Esophagus squamous epithelium (tissue), 4 donors: ENCODE measurements around the gene ALDH18A1.

Experiments used
- POLR2A ChIP-seq, 4 donors: fragments of 450-650 bp; IDR thresholded peaks; one replicate each; pipeline ENCODE4 v1.6.1; 2017; ENCODE audit warnings: antibody characterized with exemption in 4 of 4, mild to moderate bottlenecking in 4 of 4, moderate library complexity in 3 of 4
- TF ChIP-seq, protein P1 (sequence below), 6 experiments: fragments of 450-650 bp in 4 of 6; fragments of 200-600 bp in 2 of 6; sonication (generic) in 2 of 6; IDR thresholded peaks; one replicate each; pipeline ENCODE4 v1.5.1; 2016 to 2019; ENCODE audit warnings: antibody characterized with exemption in 6 of 6, mild to moderate bottlenecking in 4 of 6, moderate library complexity in 4 of 6

GRCh38 chr10:95567903-95568630 is 88.4 kb downstream of the ALDH18A1 start:
- TF ChIP-seq, protein P1, sequence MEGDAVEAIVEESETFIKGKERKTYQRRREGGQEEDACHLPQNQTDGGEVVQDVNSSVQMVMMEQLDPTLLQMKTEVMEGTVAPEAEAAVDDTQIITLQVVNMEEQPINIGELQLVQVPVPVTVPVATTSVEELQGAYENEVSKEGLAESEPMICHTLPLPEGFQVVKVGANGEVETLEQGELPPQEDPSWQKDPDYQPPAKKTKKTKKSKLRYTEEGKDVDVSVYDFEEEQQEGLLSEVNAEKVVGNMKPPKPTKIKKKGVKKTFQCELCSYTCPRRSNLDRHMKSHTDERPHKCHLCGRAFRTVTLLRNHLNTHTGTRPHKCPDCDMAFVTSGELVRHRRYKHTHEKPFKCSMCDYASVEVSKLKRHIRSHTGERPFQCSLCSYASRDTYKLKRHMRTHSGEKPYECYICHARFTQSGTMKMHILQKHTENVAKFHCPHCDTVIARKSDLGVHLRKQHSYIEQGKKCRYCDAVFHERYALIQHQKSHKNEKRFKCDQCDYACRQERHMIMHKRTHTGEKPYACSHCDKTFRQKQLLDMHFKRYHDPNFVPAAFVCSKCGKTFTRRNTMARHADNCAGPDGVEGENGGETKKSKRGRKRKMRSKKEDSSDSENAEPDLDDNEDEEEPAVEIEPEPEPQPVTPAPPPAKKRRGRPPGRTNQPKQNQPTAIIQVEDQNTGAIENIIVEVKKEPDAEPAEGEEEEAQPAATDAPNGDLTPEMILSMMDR (IDR thresholded peaks at IDR 0.05): no peak
- no peak for TF ChIP-seq POLR2A (IDR thresholded peaks at IDR 0.05)
